Stimulated activated CD4-positive, alpha-beta T cell treated with anti-CD3 and anti-CD28 coated beads, Interleukin-1b, Interleukin-23, amount 100 ng/mL, for 1 hour (primary cell): Measurements from ENCODE around the gene PLCB4.

ENCODE experiments used
- DNase-seq, 2 donors: peaks; one replicate each; pipeline ENCODE4 v3.0.0-alpha.2; 2020; ENCODE audit warnings: low read depth in 2 of 2

Gene PLCB4

GRCh38 chr20:9103955-9104354 is 35.1 kb downstream of the PLCB4 start:
- DNase-seq: no peak

GRCh38 chr20:9108260-9108659 is 39.4 kb downstream of the PLCB4 start:
- no peak for DNase-seq

- DNase-seq: no peak
These were observed 40.7 kb downstream of the PLCB4 start for GRCh38 chr20:9109566-9109965.

GRCh38 chr20:9110365-9110764 is 41.5 kb downstream of the PLCB4 start:
- no peak for DNase-seq

- DNase-seq: no peak
These were observed 42.1 kb downstream of the PLCB4 start for GRCh38 chr20:9110916-9111432.

GRCh38 chr20:9112541-9113515 is 43.9 kb downstream of the PLCB4 start:
- no peak for DNase-seq

- DNase-seq: no peak
These were observed 45.8 kb downstream of the PLCB4 start for GRCh38 chr20:9114709-9115108.

- DNase-seq: no peak
These were observed 48.7 kb downstream of the PLCB4 start for GRCh38 chr20:9117548-9117947.

GRCh38 chr20:9119776-9120175 is 50.9 kb downstream of the PLCB4 start:
- no peak for DNase-seq

- no peak for DNase-seq
These were observed 52.3 kb downstream of the PLCB4 start for GRCh38 chr20:9121211-9121610.

- DNase-seq: no peak
These were observed 53.7 kb downstream of the PLCB4 start for GRCh38 chr20:9122571-9122970.

GRCh38 chr20:9126527-9126926 is 57.6 kb downstream of the PLCB4 start:
- DNase-seq: no peak

GRCh38 chr20:9128568-9128967 is 59.7 kb downstream of the PLCB4 start:
- DNase-seq: no peak

GRCh38 chr20:9129756-9130155 is 60.9 kb downstream of the PLCB4 start:
- no peak for DNase-seq

- no peak for DNase-seq
These were observed 61.6 kb downstream of the PLCB4 start for GRCh38 chr20:9130521-9130920.

GRCh38 chr20:9131841-9132240 is 63.0 kb downstream of the PLCB4 start:
- DNase-seq: no peak

GRCh38 chr20:9134346-9134745 is 65.5 kb downstream of the PLCB4 start:
- no peak for DNase-seq

- no peak for DNase-seq
These were observed 67.2 kb downstream of the PLCB4 start for GRCh38 chr20:9136114-9136513.

- no peak for DNase-seq
These were observed 68.1 kb downstream of the PLCB4 start for GRCh38 chr20:9137001-9137400.

GRCh38 chr20:9139106-9139833 is 70.4 kb downstream of the PLCB4 start:
- DNase-seq: no peak

GRCh38 chr20:9140162-9140760 is 71.4 kb downstream of the PLCB4 start:
- no peak for DNase-seq

- no peak for DNase-seq
These were observed 72.2 kb downstream of the PLCB4 start for GRCh38 chr20:9141070-9141469.
